Activated CD4-positive, CD25-positive, alpha-beta regulatory T cell treated with anti-CD3 and anti-CD28 coated beads, Interleukin-2, amount 50 U/mL, for 16 hours (primary cell): Measurements from ENCODE around the gene SVOP.
"Not testable (repeated sequence)": the region's sequence is repeated elsewhere in the genome, so short reads cannot be mapped to it uniquely, and the experiment has no call there.

ENCODE experiments used
- DNase-seq: peaks from one replicate; pipeline ENCODE4 v3.0.0-alpha.2; 2020; ENCODE audit warnings: low read depth, low spot score

The SVOP gene

DNA sequence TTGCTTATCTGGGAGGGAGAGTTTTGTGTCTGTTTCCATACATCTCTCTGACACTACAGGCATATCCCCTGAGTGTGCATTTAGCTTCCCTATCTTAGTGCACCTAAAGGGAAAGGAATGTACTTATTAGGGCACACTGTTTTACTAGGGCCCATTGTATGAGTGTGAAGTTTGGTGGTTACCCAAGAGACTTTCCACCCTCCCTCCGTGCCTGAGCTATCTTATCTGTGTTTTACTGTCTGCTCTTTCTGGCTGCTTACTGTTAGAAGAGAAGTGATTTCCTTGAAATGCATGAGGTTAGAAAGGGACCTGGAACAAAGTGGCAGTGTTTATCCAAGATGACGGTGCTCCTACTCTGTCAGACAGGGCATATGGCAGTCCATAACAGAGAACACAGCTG, 8.5 kb upstream of the SVOP start:
- DNase-seq = no peak

DNA sequence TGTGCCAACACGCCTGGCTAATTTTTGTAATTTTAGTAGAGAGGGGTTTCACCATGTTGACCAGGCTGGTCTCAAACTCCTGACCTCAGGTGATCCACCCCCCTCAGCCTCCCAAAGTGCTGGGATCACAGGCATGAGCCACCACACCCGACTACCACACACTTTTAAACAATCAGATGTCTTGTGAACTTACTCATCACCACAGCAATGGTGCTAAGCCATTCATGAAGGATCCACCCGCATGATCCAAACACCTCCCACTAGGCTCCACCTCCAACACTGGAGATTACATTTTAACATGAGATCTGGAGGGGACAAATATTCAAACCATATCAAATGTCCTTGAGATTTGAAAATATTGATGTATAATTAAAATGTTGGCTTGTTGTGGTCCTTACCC, 7.8 kb upstream of the SVOP start:
- DNase-seq = not testable (repeated sequence)

GRCh38 chr12:109027767-109028166, 6.9 kb upstream of the SVOP start:
- no peak for DNase-seq

GRCh38 chr12:109020146-109020795, 597 bp downstream of the SVOP start:
- DNase-seq = no peak

DNA sequence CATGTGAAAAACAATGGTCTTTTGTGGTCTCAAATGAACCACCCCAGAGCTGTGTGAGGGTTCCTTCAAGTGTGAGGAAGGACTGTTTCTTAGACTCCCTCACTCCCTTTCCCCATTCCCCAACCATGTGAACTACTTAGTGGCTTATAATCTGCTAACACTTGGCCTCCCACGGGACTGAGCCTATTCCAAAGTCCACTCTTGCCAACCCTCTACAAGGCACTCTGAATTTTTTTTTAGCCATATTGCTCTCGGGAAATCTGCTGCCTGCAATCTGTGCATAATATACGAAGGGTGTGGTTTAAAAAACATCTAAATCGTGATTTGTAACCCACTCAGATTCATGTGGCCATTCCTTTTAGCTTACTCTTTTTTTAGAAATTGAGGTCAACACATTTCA, 2.6 kb downstream of the SVOP start:
- no peak for DNase-seq

DNA sequence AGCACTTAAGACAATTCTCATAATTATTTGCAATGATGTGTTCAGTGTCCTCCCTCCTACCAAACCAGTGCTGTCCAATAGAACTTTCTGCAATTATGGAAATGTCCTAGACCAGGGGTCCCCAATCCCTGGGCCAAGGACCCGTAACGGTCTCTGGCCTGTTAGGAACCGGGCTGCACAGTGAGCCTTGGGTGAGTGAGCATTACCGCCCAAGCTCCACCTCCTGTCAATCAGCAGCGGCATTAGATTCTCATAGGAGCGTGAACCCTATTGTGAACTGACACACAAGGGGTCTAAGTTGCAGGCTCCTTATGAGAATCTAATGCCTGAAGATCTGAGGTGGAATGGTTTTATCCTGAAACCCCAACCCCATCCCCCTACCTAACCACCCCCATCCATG, 3.9 kb downstream of the SVOP start:
- DNase-seq = no peak

- DNase-seq = no peak
These were observed 4.9 kb downstream of the SVOP start for GRCh38 chr12:109016016-109016415.

- no peak for DNase-seq
These were observed 5.7 kb downstream of the SVOP start for GRCh38 chr12:109014984-109015765.

- no peak for DNase-seq
These were observed 10.6 kb downstream of the SVOP start for GRCh38 chr12:109010259-109010658.

- DNase-seq = no peak
These were observed 11.1 kb downstream of the SVOP start for GRCh38 chr12:109009766-109010165.

DNA sequence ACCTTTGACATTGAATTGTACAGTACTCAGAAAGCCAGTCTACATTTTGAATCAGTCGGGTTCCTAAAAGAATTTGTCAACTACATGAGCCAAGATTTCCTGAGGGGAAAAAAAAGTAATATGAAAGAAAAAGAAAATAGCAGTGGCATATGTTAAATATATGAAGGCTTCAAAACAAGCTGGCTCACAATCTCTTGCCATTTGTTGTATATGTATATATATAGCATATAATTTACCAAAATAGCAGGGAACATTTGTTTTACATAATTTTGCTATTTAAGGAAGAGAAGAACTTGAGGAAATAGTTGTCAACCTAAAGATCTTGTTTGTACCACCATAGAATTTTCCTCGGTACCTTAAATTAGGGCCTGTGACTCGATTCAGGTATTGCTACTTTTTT, 16.9 kb downstream of the SVOP start:
- no peak for DNase-seq

DNA sequence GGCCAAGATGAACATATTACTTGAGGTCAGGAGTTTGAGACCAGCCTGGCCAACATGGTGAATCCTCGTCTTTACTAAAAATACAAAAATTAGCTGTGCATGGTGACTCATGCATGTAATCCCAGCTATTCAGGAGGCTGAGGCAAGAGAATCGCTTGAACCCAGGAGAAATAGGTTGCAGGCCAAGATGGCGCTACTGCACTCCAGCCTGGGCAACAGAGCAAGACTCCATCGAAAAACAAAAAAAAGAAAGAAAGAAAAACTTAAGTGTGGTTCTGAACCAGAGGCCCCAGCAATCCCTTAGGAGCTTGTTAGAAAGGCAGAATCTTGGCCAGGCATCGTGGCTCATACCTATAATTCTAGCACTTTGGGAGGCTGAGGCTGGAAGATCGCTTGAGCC, 24.5 kb downstream of the SVOP start:
- DNase-seq = no peak

GRCh38 chr12:108995370-108995992, 25.4 kb downstream of the SVOP start:
- DNase-seq = no peak

DNA sequence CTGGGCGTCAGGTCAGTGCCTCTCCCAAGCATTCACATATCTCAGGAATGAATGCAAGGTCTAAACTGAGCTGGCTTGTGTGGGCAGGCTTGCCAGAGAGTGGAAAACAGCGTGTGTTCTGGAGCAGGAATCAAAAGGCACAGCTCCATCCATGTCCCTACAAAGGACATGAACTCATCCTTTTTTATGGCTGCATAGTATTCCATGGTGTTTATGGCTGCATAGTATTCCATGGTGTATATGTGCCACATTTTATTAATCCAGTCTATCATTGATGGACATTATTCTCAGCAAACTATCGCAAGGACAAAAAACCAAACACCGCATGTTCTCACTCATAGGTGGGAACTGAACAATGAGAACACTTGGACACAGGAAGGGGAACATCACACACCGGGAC, 30.8 kb downstream of the SVOP start:
- DNase-seq = not testable (repeated sequence)

DNA sequence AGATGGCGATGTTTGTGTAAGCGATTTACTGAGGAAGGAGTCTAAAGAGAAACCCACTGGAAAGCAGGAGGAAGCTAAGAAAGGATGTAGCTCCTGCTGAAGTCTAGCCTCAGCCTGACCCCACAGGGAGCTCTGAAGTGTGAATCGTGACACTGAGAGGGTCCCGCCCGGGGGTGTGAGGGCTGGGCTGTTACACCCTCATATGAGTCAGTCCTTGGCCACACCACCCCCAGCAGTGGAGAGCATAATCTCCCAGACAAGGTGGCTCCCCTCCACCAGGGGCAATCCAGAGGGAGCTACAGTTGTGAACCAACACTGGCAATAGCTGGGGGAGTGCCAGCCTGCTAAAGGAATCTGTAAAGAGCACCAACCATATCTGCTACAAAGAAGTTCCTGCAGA, 31.5 kb downstream of the SVOP start:
- DNase-seq = no peak

DNA sequence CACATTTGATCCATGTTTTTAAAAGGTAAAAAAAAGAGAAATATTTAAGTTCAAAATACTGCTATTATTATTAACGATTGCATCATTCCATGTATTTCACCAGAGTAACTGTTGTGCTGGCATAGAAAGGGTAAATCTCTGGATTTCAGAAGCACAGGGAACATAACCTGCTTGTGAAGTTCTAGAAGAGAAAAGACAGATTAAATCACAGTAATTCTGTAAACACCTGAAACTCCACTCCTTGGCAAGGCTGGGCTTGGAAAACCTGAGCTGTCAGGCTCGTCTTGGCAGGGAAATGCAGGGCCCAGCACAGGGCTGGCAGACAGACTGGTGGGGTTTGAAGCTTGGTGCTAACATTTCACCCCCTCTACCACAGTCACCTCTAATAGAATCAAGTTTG, 35.1 kb downstream of the SVOP start:
- no peak for DNase-seq

DNA sequence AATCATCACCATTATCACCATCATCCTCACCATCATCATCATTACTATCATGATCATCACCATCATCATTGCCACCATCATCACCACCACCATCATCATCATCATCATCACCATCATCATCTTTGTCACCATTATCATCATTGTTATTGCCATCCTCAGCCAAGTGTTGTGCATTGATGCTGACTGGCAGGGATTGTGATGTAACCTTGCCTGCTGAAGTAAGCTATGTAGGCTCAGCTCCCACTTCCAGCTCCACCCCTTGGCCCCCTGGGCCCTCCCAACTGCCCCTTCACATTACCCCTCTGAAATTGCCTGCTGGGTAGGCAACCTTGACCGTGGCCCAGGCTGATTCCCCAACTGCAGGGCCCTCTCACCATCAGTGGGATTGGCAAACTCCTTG, 37.6 kb downstream of the SVOP start:
- no peak for DNase-seq

DNA sequence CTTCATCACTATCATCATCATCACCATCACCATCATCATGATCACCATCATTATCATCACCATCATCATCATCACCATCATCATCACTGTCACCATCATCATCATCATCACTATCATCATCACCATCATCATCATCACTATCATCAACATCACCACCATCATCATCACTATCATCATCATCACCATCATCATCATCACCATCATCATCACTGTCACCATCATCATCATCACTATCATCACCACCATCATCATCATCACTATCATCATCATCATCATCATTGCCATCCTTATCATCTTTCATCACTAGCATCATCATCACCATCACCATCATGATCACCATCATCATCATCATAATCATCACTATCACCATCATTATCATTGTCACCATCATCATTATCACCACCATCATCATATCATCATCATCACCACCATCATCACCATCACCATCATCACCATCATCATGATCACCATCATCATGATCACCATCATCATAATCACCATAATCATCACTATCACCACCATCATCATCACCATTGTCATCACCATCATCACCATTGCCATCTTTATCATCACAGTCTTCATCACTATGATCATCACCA, 38.1 kb downstream of the SVOP start:
- no peak for DNase-seq

- DNase-seq = no peak
These were observed 39.0 kb downstream of the SVOP start for GRCh38 chr12:108981835-108982234.

- DNase-seq = no peak
These were observed 39.8 kb downstream of the SVOP start for GRCh38 chr12:108980831-108981618.

DNA sequence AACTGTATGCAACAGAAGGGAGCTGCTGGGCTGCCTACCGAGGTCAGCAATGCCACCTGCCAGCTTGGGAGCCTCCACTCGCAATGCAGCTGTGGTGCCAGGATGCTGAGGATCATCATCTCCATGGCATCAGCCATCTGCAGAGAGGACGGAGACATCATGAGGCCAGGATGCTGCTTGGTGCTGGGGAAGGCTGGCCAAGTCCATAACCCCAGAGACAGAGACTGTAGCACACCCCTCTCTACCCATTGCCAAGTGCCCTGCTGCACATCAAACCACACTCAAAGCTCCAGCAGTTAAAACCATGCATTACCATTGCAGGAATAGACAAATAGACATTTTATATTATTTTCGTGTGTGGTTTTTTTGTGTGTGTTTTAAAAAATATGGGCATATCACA, 43.5 kb downstream of the SVOP start:
- DNase-seq = no peak
